Epidermal melanocyte (primary cell): Measurements from ENCODE around the gene CIDEB.
A peak's percentile ranks its signal among the peaks of the same experiment; 100 is the strongest.
"Not testable (repeated sequence)": the region's sequence is repeated elsewhere in the genome, so short reads cannot be mapped to it uniquely, and the experiment has no call there.

Experiments used
- DNase-seq: peaks from one replicate; pipeline ENCODE4 v3.0.0; 2011; ENCODE audit warnings: low spot score; ENCODE audit not compliant: insufficient read length

Gene CIDEB

DNA sequence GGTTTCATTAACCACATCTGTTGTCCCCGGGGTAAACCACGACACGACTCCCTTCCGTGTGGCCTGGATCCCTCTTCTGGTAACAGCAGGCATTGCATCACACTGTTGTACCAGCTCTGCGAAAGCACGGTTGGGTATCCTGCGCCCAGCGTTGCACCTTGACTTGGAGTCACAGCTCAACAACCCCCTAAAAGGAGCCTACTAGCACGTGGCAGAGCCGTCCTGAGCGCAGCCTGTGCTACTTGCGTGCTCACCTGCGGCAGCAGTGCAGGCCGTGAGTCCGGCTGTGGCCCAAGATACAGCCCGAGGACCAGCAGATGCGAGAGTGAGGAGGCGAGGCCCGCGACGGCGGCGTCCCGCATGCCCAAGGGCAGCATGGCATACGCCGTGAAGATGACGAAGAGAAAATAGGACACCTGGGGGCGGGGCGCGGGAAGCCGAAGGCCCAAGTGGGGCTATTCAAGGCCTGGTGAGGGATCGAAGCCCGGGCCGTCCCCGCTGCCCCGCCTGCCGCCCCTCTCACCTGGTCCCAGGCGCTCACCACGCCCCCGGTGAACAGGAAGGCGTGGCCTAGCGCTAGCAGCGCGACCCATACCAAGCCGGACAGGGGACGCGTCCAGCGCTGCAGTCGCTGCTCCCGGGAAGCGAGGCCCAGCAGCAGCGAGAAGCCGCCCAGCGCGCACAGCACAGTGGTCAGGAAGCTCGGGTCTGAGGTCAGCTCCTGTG, 24.7 kb upstream of the CIDEB start:
- peak; percentile 89 for DNase-seq

DNA sequence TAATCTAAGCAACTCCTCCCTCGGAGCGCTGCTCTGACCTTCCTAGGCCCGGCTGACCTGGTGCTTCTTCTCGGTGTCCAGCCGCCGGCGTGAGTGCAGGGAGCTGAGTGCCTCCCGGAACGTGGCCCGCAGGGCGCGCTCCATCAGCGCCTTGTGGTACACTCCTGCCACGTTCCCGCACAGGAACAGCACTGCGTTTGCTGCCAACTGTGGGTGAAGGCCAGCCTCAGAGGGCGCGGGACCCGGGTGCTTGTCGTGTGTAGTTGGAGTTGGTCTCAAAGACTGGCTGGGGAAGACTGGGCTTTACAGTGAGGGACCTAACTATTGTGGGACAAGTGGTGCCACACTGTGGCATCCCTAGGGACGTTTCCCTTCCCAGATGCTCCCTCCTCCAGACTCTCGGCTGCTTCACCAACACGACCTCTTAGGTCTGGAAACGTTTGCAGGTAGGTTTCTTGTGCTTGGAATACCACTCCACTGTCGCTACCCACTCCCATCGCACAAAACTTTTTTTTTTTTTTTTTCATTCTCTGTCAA, 24.0 kb upstream of the CIDEB start:
- DNase-seq: no peak

DNA sequence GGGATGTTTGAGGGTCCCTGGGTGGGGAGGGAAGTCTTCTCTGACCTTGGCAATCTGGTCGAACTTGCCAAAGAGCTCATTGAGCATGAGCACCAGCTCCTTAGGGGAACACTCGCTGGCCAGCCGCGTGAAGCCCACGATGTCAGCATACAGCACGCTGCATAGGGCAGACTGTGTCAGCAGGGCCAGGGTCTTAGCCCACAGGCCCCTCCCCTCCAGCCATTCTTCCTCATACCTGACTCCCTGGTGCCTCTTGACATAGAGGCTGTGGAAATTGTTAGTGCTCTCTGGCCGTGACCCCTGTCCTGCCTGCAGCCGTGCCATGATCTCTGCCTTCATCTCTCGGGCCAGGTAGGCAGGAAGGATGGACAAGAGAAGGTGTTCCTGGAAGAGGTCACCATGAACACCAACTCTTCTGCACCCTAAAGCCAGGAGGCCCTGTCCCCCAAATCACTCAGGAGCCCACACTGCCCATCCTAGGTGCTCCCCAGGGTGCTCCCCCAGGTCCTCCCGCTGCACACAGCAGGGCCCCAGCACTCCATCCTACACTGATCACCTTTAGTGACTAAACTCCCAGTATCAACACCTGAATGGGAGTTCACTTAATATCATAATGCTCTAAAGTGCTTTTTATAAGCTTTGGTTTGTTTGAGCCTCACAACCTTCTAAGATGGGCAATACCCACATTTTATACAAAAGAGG, 23.3 kb upstream of the CIDEB start:
- DNase-seq: no peak

DNA sequence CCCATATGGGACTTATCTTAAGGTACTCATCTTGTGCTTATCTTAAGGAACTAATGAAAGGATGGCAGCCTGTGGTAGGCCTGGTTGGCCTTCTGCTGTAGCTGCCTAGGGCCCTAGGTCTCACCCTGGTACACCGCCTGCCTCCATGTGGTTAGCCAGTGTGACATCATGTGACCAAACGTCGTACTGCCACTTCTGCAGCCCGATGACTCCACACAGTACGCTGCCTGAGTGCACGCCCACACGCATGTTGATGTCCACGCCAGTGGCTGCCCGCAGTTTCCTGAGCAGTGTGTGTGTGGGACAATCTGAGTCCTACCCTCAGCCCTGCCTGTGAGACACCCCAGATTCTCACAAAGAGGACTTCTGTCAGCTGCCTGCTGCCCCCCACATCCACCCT, 22.0 kb upstream of the CIDEB start:
- no peak for DNase-seq

DNA sequence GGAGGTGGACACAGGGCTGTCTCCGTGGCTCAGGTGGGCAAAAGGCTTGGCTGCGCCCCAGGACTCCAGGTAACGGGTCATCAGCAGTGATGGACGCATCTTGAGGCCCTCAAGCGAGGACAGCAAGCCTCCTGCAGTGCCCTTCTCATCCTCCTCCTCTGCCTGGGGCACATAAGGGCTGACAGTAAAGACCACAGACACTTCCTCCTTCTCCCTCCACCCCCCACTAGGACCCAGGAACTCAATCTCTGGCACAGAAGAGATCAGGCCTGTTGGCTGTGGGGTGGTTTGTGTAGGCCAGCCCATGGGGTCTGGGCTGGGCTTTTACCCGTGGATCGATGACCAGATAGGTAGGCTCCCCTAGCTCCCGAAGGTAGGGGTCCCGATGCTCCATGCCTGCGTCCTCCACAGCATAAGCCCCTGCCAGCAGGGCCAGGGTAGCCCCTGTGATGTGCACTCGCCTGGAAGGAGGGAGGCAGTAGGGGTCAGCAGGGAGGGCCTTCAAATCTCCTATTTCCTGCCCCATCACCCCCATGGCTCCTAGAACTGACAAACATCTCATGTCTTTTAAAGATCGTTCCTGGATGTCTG, 21.4 kb upstream of the CIDEB start:
- DNase-seq: no peak

DNA sequence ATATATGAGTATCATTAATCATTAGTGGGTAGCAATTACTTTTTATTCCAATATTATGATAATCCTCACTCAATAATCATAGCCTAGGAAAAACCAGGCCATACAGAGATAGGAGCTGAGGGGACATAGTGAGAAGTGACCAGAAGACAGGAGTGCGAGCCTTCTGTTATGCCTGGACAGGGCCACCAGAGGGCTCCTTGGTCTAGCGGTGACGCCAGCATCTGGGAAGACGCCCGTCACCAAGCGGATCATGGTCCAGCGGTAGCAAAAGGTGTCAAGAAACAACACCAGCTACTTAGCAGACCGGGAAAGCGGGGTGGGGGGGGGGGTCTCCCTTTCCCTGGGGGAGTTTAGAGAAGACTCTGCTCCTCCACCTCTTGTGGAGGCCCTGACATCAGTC, 20.1 kb upstream of the CIDEB start:
- not testable (repeated sequence) for DNase-seq

DNA sequence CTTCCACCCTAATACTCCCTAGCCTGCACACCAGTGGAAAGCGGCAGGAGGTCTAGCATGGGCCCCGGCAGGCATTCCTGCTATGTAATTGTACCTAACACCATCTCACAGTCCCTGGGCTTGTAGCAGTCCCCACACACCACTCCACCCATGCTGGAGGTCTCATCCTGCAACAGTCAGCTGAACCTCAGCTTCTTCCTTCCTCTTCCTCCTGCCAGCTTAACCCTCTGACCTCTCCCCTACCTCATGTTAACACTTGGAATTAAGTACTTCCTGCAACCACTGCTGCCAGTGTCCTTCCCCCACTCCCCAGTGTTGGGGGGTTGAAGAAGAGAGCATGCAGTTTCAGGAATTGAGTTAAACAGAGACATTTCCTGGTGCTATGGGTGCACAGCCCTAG, 19.5 kb upstream of the CIDEB start:
- DNase-seq: no peak

DNA sequence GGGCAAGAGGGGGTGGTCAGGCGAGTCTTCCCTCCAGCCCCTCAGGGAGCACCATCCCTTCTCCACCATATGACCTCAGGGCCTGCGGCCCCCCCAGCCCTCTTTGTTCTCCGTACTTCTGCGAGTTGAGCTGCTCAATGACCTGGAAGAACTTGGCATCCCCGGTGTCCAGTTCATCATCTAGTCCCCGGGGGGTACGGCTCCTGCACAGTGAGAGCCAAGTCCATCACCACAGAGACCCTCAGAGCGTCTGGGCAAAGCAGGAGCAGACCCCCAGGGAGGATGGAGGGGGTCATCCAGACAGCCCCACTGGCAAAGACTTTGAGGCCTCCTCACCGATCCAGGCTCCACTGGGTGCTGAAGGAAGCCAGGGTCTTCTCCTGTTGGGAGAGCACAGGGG, 18.2 kb upstream of the CIDEB start:
- DNase-seq: no peak

DNA sequence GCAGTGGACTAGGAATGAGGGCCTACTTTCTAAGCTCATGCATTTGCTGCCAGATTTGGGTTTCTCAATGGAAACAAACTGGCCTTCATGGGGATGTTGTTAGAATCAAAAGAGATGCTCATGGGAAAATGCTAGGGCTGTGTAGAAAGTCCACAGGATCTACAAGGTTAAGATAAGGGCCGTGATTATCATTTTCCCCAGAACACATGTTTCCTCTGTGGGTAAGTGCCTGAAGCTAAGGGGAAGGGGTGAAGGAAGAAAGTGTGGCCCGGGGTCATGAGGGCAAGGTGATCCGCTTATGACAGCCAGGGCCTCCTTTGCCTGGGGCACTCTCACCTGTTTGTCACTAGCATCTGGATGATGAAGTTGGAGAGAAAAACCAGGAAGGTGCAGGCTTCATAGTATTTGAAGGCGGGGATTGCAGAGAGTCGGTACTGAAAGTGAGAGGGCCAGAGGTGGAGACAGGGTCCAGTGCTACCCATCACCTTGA, 17.3 kb upstream of the CIDEB start:
- no peak for DNase-seq

DNA sequence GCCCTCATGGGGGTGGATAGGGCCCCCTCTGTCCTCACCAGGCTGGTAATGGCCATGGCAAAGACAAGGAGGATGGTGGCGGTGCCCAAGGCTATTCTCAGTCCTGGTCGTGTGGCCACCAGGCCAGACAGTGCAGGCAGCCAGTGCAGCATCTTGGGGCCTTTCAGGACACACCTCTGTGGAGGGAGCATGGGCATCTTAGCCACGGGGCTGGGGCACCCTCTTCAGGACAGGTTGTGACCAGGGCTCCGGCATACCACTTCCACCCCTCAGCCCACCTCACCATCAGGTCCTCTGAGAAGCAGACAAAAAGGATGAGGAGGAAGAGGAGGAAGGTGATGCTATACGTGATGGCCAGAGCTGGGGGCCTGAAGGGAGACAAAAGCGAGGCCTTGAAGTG, 16.2 kb upstream of the CIDEB start:
- no peak for DNase-seq

DNA sequence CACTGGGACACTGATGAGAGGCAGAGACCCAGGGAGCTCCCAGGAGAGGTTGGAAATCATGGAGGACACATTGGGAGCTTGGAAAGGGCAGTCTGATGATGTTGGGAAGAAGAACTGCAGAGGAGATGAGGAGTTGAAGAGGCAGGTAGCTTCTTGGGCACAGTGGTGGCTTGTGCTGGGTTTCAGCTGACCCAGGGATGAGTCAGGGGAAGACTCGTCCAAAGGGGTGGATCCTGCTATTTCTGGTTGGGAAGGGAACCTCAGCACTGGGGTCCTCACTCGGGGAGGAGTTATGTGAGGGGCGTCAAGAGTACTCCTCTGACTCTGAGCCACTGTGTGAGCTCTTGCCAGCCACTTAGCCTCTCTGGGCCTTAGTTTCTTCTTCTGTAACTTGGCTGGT, 15.6 kb upstream of the CIDEB start:
- DNase-seq: no peak

DNA sequence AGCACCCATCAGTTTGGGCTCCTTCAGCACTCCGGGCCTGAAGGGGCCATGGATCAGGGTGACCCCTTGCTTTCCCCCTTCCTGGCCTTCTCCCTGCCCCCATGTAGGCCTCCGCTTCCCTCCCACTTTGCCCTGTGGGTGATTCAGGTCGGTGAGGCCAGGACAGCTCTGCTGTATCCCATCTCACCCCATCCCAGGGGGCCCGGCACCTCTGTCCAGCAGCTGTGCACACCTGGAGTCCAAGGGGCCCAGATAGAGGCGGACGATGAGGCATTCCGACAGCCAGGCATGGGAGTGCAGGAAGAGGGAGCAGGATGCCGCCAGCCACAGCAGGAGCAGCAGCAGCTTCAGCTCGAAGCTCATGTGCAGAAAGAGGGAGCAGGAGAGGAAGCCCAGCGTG, 14.9 kb upstream of the CIDEB start:
- no peak for DNase-seq

DNA sequence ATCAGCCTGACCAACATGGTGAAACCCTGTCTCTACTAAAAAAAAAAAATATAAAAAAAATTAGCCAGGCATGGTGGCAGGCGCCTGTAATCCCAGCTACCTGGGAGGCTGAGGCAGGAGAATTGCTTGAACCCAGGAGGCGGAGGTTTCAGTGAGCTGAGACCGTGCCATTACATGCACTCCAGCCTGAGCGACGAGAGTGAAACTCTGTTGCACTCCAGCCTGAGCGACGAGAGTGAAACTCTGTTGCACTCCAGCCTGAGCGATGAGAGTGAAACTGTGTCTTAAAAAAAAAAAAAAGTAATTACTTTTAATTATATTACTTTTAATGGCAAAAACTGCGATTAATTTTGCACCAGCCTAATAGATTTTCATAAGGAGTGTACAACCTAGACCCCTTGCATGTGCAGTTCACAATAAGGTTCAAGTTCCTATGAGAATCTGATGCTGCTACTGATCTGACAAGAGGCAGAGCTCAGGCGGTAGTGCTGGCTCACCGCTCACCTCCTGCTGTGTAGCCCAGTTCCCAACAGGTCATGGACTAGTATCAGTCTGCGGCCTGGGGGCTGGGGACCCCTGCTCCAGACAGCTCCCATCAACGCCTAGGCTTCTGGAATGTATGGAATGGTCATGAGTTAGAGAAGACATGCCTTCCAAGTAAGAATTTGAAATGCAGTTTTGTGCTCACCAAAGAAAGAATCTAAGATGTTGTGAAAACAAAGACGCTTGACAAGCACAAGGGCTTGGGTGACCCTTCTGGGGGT, 13.6 kb upstream of the CIDEB start:
- no peak for DNase-seq

DNA sequence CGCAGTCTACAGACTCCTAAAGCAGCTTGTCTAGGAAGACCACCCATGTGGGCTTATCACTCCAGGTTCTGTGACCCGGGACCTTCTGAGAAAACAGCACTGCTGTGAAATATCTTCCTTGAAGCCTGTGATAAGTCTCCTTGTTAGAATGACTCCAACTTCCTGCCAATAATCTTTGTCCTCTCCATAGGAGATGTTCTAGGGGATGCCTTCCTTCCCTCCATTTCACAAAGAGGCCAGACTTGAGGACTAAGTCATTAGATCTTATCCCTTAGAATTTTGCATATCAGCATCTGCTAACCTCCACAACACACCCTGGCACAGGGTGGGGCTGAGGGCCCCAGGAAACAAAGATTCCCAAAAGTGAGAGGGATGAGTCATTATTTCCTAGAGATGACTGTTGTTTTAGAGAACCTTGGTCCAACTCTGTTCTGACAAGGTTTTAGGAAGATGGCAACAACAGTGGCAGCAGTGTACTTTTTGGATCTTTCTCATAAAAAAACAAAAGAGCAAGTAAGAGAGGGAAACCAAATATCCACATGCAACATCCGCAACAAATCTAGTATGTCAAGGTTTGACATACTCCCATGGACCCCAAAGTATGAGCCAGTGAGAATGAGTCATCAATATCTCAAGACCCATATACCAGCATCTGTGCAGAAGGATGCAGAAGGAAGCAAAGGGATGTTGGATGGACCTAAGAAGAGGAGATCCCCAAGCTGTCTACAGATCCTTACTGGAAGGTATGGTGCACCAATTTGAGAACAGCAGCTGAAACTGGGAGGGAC, 9.6 kb upstream of the CIDEB start:
- DNase-seq: no peak

DNA sequence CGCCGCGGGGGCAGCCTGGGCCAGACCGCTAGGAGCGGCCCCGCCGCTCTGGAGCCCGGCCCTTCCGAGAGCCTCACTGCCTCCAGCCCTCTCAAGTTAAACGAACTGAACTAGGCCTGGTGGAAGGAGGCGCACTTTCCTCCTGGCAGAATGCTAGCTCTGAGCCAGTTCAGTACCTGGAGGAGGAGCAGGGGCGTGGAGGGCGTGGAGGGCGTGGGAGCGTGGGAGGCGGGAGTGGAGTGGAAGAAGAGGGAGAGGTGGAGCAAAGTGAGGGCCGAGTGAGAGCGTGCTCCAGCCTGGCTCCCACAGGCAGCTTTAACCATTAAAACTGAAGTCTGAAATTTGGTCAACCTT, 8.8 kb upstream of the CIDEB start:
- DNase-seq: no peak

DNA sequence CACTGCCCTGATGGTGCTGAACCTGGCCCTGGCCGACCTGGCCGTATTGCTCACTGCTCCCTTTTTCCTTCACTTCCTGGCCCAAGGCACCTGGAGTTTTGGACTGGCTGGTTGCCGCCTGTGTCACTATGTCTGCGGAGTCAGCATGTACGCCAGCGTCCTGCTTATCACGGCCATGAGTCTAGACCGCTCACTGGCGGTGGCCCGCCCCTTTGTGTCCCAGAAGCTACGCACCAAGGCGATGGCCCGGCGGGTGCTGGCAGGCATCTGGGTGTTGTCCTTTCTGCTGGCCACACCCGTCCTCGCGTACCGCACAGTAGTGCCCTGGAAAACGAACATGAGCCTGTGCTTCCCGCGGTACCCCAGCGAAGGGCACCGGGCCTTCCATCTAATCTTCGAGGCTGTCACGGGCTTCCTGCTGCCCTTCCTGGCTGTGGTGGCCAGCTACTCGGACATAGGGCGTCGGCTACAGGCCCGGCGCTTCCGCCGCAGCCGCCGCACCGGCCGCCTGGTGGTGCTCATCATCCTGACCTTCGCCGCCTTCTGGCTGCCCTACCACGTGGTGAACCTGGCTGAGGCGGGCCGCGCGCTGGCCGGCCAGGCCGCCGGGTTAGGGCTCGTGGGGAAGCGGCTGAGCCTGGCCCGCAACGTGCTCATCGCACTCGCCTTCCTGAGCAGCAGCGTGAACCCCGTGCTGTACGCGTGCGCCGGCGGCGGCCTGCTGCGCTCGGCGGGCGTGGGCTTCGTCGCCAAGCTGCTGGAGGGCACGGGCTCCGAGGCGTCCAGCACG, 8.2 kb upstream of the CIDEB start:
- DNase-seq: no peak

DNA sequence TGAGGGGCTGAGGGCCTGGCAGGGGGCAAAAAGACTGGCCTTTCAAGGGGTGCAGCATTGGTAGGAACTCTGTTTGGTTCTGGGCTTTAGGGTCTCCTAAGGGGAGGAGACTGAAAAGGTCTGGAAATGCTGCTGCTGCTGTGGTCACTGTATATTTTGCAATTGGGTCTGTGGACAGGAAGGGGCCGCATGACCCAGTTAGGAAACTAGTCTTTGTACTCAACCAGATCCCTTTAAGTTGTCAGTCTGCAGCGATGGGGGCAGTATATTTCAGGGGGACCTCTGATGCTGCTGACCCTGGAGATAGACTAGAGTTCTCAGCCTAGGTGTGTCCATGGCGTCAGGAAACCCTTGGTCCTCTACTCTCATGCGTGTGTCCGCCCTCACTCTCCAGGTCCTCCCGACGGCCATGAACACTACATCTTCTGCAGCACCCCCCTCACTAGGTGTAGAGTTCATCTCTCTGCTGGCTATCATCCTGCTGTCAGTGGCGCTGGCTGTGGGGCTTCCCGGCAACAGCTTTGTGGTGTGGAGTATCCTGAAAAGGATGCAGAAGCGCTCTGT, 7.5 kb upstream of the CIDEB start:
- no peak for DNase-seq

DNA sequence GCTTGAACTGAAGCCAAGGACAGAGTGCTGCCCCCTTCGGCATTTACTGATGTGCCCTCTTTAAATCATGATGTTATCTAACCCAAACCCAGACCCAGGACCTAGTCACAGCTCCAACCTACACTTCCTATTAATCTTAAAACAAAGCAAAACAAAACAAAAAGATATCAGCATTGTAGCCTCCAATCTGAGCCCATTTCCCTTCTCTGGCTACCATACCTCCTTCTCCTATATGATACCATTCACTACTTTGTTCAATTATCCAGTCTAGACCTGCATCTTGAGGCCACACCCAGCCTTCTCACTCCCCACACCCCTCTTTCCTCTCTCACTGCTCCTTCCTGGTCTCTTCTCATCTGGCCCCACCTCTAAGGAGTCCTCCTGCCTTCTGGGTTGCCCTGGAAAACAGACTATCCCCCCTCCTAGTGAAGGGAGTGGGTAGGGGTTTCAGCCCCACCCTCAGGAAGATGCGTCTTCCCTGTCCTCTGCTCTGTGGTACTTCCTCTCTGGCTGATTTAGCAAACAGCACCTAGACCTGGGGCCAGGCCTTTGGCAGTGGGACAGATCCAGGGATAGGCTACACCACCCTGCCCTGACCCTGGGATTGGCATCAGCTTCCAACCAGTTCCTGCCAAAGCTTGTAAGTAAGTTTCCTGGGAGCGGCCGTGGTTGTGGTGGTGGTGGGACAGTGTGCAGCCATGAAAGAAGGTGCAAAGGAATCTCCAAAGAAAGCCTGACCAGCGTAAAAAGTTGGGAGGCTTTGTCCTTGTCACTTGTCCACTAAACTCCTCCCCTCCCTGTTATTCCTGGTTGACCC, 6.8 kb upstream of the CIDEB start:
- DNase-seq: no peak

DNA sequence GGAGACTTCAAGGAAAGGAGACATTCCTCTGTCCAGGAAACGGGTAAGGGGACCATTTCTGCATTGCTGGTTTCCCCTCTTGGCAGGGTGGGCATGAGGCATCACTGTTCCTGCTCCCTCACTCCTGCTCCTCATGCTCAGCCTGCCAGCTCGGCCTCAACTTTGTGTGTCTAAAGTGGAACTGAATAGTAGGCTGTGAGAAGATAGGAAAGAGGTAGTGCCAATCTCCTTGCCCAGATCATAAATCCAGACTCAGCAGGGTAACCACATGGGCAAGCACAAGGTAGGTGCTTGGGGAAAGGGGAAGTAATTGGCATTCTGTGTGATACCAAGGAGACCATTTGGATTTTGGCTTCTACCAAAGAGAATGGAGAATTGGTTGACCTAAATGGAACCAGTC, 6.1 kb upstream of the CIDEB start:
- no peak for DNase-seq
